Right cardiac atrium (tissue), 5 donors: ENCODE results near the gene CRHR1. TPM values are rescaled to one million over a fixed set of nuclear protein-coding genes. Genes with fewer than 3 reads are reported as not detected.

ENCODE experiments used
- ATAC-seq, 2 donors: fragments of 200-7000 bp; cut with Tn5 transposase; one replicate each; pipeline versions ENCODE4 v1.8.0 to v1.9.1; 2020; ENCODE audit warnings: moderate library complexity in 2 of 2, mild to moderate bottlenecking in 1 of 2
- DNase-seq, 3 donors: peaks; one replicate each; pipeline ENCODE4 v3.0.0-alpha.2; 2020
- H3K27ac ChIP-seq: one replicate; pipeline ENCODE4 v1.5.1; 2013; ENCODE audit warnings: mild to moderate bottlenecking, low read length, control low read depth, moderate library complexity
- H3K27me3 ChIP-seq: one replicate; pipeline ENCODE4 v1.6.1; 2013; ENCODE audit not compliant: control insufficient read depth, insufficient read depth
- H3K4me1 ChIP-seq: one replicate; pipeline ENCODE4 v1.6.1; 2013; ENCODE audit warnings: low read length; ENCODE audit not compliant: control insufficient read depth, insufficient read depth
- H3K4me3 ChIP-seq: one replicate; pipeline ENCODE4 v1.5.1; 2013; ENCODE audit warnings: low read length, control low read depth
- H3K9me3 ChIP-seq: one replicate; pipeline ENCODE4 v1.6.1; 2013; ENCODE audit warnings: low read length; ENCODE audit not compliant: control insufficient read depth
- WGBS: extraction: QIAGEN DNeasy Blood & Tissue Kit; methylation state at CpG from one replicate; pipeline ENCODE4 v1.1.7; 2013; 5-methylcytosine and 5-hydroxymethylcytosine counted together
- intact Hi-C, 4 donors: fragments of 100-400 bp; cut with DNase I; formaldehyde crosslinking; loops; one replicate each; pipeline versions ENCODE4 v1.11.0 to v1.14.0; 2022 to 2023
- polyA plus RNA-seq: library from polyadenylated mRNA; stranded (reverse); fragments of 200-250 nt; gene quantifications from one replicate; pipeline ENCODE4 v1.2.3, GENCODE V29; 2013
- total RNA-seq, 4 donors: library from RNA; stranded (reverse); fragmentation: NEBNext Ultra II Directional; extraction: Animal tissue kit (Norgen Biotek cat#: 25700); gene quantifications; one replicate each; pipeline ENCODE4 v1.2.1, GENCODE V29; 2021
- donor health status: healthy with polysubstance abuse.
- donor health status: DM: no; HTN: yes; CAD: no.
- donor health status: DM: no; HTN: no; CAD: no.
- donor health status: DM: no; HTN: yes; CAD: no; lungs with severe emphysema.
- donor health status: DM: yes; HTN: yes; CAD: no.

The CRHR1 gene
- total and polyA plus RNA-seq, 5 donors: not detected

DNA sequence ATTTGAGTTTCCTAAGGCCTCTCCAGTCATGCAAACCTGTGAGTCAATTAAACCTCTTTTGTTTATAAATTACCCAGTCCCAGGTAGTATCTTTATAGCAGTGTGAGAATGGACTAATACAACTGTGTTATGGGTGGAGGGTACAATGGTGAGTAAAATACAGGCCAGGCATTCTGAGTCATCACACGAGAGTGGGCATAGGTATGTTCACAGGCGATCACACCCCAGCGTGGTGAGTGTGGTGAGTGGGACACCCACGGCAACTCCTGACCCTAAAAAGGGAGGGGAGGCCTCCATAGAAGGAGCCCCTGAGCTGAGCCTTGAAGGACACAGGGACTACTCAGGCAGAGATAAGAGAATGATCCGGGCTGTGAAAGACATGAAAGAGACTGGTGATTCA is 87.6 kb downstream of the CRHR1 start:
- ATAC-seq (no peak), DNase-seq (no peak)
- Histone ChIP-seq H3K4me1 (no peaks in the 10 kb centered on the region), H3K4me3 (no peak overlapping the region), H3K27me3 (no peaks in the 10 kb centered on the region), H3K9me3 (no peaks in the 10 kb centered on the region), H3K27ac (no peak overlapping the region)
- WGBS: 70% methylated on average over 5 of the region's 5 CpGs
- intact Hi-C loops: no loop called here

DNA sequence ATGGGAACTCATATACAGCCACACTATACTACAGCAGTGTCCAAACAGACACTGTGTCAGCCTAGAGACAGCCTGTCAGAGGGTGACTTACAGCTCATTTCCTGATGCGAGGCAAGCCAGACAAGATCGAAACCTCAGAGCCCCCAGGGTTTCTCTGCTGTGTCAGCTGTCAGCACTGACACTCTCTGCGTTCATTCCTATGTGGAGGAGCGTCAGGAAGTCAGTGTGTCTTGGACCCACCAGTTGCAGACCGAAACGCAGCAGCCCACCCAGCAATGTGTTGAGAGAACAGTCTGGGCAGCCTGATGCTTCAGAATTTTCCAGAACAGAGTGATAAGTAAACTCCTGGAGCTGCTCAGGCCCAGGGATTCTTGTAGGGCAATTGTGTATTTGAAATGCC is 89.6 kb downstream of the CRHR1 start:
- H3K4me1 ChIP-seq: no peaks in the 10 kb centered on the region
- DNase-seq (no peak), ATAC-seq (no peak)
- intact Hi-C loops: no loop called here
- no peaks in the 10 kb centered on the region for H3K9me3 ChIP-seq
- H3K27ac ChIP-seq: no peak overlapping the region
- 6% methylated on average over 6 of the region's 6 CpGs for WGBS
- no peak overlapping the region for H3K4me3 ChIP-seq
- no peaks in the 10 kb centered on the region for H3K27me3 ChIP-seq

DNA sequence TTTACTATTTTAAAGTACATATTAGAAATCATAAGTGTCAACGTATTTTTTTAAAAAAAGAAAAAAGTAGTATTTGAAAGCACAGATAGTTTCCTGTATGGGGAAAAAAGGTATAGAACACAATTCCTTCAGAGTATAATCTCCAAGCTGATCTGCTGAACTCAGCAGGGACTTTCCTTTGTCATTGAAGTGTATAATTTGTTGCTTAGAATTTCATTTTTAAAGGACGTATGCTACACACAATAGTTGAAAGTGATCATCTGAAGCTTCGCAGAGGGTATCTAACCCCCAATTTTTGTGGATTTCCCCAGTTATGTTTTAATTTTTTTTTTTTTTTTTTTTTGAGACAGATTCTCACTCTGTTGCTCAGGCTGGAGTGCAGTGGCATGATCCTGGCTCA is 90.0 kb downstream of the CRHR1 start:
- no peak for DNase-seq
- WGBS: 53% methylated on average over 3 of the region's 3 CpGs

DNA sequence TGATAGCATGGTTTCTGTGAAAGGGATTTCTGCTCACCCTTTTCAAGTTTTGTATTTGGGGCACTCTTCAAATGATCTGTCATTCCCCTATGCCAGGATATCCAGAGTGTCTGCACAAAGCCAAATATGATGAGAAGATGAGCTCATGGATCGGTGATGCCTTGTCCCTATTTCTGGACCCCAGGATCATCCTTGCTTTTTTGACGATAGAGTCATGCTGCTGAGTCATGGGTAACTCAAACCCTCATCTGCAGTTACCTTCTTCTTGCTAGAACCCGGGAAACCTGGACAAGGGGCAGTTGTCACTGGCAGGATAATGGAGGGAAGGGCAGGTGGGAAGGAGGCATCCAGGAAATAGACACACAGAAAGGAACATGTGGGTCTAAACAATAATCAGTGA is 92.4 kb downstream of the CRHR1 start:
- DNase-seq: no peak
- 78% methylated on average over 3 of the region's 3 CpGs for WGBS
- H3K9me3 ChIP-seq: no peaks in the 10 kb centered on the region
- H3K27ac ChIP-seq: no peak overlapping the region
- no peak for ATAC-seq
- intact Hi-C loops: no loop called here
- no peak overlapping the region for H3K4me3 ChIP-seq
- no peaks in the 10 kb centered on the region for H3K4me1 ChIP-seq
- H3K27me3 ChIP-seq: no peaks in the 10 kb centered on the region

More for the DNA sequence above, 90.0 kb downstream of the CRHR1 start:
- no peak overlapping the region for H3K27ac ChIP-seq
- H3K4me1 ChIP-seq: no peaks in the 10 kb centered on the region
- H3K9me3 ChIP-seq: no peaks in the 10 kb centered on the region
- no peak for ATAC-seq
- H3K4me3 ChIP-seq: no peak overlapping the region
- intact Hi-C loops: no loop called here
- H3K27me3 ChIP-seq: no peaks in the 10 kb centered on the region

DNA sequence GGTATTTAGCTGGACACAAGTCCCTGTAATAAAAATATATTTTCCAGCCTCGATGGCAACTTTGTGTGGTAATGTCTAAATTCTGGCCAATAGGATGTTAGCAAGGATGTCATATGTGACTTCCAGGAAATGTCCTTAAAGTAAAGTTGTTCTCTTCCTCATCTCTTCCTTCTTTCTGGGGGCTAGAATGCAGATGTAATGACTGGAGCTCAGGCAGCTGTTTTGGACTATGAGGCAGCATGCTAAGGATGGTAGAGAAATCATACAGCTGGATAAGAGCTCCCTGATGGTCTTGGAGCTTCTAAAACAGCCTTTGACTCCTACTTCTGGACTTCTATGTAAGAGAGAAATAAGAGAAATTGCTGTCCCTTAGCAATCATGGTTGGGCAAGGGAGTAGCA is 93.3 kb downstream of the CRHR1 start:
- intact Hi-C loops: no loop called here
- WGBS: 69% methylated on average over 1 of the region's 1 CpG
- Histone ChIP-seq H3K27ac (no peak overlapping the region), H3K4me1 (no peaks in the 10 kb centered on the region), H3K4me3 (no peak overlapping the region), H3K27me3 (no peaks in the 10 kb centered on the region), H3K9me3 (no peaks in the 10 kb centered on the region)
- ATAC-seq: no peak
- no peak for DNase-seq

DNA sequence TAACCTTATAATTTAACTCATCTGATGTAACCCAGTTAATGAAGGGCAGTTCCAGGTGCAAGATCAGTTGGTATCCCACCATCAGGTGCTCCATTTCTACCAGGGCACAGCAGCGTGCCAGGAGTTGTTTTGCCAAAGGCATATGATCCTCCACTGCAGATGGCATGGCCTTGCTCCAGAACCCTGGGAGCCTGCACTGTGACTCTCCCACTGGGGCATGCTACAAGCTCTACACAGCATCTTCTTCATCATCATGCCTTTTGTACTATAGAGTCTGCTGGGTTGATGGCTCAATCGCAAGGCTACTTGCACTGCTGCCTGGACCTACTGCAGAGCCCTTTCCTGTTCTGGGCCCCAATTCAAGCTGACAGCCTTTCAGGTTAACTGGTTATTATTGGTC is 98.9 kb downstream of the CRHR1 start:
- Histone ChIP-seq H3K9me3 (no peaks in the 10 kb centered on the region), H3K4me1 (no peaks in the 10 kb centered on the region), H3K27ac (no peak overlapping the region), H3K4me3 (no peak overlapping the region), H3K27me3 (no peaks in the 10 kb centered on the region)
- ATAC-seq (no peak), DNase-seq (no peak)
- intact Hi-C loops: no loop called here
- WGBS: 86% methylated on average over 2 of the region's 2 CpGs

Other genes starting within 250 kb of the CRHR1 start
- gene SPPL2C, start 60.6 kb downstream of the CRHR1 start, total RNA-seq: not detected
- not detected for gene SPPL2C, start 60.6 kb downstream of the CRHR1 start, polyA plus RNA-seq
- 10 to 100 TPM in 2 of 4 donors, 1 to 10 TPM in 2; 6.9 to 15.1 (median 10.8) TPM for gene MAPT, start 110.2 kb downstream of the CRHR1 start, total RNA-seq
- 7.7 TPM for gene MAPT, start 110.2 kb downstream of the CRHR1 start, polyA plus RNA-seq
- gene STH, start 214.9 kb downstream of the CRHR1 start, total RNA-seq: not detected
- gene STH, start 214.9 kb downstream of the CRHR1 start, polyA plus RNA-seq: not detected